LNCaP clone FGC (cell line): ENCODE data around the gene RRBP1.

Experiments used
- DNase-seq: peaks from one replicate; pipeline ENCODE4 v3.0.0-alpha.2; 2011; ENCODE audit warnings: low read depth
- H3K4me3 ChIP-seq: 2 replicates; pipeline ENCODE4 v1.5.1; 2011; ENCODE audit warnings: mild to moderate bottlenecking, low read depth, low read length, control low read depth
- TF ChIP-seq, protein P1 (sequence below): IDR thresholded peaks from 2 replicates; pipeline ENCODE4 v1.5.1; 2012; ENCODE audit warnings: mild to moderate bottlenecking; ENCODE audit not compliant: control insufficient read depth, insufficient read depth; ENCODE audit errors: extremely low read depth

Gene RRBP1

GRCh38 chr20:17630151-17630805 is 51.8 kb downstream of the RRBP1 start:
- TF ChIP-seq, protein P1, sequence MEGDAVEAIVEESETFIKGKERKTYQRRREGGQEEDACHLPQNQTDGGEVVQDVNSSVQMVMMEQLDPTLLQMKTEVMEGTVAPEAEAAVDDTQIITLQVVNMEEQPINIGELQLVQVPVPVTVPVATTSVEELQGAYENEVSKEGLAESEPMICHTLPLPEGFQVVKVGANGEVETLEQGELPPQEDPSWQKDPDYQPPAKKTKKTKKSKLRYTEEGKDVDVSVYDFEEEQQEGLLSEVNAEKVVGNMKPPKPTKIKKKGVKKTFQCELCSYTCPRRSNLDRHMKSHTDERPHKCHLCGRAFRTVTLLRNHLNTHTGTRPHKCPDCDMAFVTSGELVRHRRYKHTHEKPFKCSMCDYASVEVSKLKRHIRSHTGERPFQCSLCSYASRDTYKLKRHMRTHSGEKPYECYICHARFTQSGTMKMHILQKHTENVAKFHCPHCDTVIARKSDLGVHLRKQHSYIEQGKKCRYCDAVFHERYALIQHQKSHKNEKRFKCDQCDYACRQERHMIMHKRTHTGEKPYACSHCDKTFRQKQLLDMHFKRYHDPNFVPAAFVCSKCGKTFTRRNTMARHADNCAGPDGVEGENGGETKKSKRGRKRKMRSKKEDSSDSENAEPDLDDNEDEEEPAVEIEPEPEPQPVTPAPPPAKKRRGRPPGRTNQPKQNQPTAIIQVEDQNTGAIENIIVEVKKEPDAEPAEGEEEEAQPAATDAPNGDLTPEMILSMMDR, result no peak
- H3K4me3 ChIP-seq, result no peak overlapping the region
- no peak for DNase-seq

DNA sequence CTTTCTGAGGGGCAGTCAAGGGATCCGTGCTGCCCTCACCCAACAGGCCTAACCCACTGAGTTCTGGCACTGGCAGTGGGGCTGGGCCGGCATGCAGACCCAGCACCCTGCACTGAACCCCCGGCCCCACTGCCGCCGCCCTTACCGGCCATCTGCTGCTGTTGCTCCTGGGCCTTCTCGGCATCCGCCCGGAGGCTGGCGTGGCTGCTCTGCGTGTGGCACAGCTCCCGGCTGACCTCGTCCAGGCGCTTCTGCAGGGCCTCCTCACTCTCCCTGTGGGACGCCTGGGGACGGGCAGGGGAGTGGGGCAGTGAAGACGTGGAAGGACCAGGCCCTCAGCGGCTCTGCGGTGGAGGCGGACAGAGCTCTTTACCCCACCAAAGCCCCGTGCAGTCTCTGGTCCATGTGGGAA is 52.4 kb downstream of the RRBP1 start:
- TF ChIP-seq, protein P1, result no peak
- no peak overlapping the region for H3K4me3 ChIP-seq
- DNase-seq, result no peak

DNA sequence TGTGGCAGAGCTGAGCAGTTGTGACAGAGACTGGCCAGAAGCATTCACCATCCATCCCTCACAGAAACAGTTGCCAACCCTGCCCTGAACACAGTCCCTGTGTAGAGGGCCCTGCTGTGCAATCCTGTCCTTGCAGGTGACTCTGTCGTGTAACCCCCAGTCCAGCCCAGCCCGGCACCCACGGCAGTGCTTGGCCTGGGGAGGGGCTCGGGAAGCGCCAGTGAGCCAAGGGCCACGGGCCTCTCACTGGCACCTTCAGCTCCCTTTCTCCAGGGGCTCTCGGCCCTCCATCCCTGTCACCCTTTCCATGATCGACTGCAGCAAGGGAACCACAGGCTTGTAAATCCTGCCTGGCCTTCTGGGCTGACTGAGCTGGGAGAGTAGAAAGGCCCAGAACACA is 53.0 kb downstream of the RRBP1 start:
- no peak overlapping the region for H3K4me3 ChIP-seq
- TF ChIP-seq, protein P1, result no peak

DNA sequence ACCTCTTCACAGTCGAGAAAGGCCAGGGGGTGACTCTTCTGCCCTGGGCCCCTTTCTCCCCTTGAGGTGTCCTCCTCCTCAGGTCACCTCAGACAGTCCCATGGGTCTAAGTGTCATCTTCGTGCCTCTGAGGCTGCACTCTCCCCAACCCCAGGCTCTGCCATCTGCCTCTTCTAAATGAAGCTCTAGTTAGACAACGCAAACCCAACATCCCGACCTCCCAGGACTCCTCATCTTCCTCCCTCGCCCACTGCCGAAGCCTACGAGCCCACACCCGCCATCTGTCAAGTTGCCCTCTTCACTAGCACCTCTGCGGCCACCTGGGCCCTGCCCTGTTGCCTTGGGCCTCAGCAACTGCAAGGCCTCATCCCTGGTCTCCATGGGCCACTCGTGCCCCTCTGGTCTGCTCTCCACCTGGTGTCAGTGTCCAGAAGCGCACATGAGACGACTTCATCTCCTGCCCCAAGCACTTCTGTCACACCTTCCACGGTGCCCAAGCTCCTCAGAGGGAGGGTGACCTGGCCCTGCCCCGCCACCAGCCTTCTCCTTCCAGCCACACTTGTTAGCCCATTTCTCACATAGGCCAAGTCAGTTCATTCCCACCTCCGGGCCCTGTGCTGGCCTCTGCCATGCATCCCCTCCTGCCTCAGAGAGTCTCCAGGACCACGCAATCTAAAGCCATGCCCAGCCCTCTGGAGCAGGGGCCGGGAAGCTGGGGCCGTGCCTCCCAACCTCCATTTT is 53.8 kb downstream of the RRBP1 start:
- TF ChIP-seq, protein P1, result no peak

More for the DNA sequence above, 53.0 kb downstream of the RRBP1 start:
- no peak for DNase-seq

DNA sequence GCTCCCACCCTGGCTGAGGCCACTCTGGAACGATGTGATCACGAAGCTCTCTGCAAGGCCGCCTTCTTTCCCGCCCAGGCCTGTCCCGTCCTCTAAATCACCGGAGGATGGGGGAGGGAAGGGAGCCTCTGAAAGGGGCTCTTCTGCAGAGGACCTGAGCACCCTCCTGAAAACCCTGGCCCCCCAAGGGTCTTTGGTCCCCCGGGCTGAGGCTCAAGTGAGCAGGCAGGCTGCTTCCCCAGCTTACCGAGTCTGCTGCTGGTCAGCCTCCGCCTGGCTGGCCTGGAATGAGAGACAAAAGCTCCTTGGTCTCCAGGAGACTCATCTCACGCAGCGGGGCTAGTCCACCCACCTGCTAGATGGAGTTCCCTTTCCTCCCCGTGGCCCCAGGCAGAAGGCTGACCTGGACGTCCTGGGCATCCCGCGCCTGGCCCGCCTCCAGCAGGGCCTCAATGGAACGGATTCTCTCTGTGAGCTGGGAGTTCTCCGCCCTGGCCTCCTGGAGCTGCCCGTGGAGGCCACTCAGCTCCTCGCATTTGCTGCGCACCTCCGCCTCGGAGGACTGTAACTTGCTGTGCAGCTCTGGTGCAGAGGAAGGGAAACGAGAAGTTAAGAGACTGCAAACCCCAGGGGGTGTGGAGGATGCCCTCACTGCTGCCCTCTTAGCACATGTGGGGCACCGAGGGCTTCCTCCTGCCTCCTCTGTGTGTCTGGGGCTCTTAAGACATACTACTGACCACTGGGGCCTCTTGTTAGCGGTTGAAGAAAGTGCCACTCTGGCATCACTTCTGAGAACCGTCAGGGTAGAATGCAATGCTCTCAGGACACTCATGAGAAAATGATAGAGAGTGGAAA is 54.7 kb downstream of the RRBP1 start:
- TF ChIP-seq, protein P1, result no peak
- no peak for DNase-seq
- H3K4me3 ChIP-seq, result no peak overlapping the region

More for the DNA sequence above, 53.8 kb downstream of the RRBP1 start:
- DNase-seq, result no peak
- H3K4me3 ChIP-seq, result no peak overlapping the region

GRCh38 chr20:17626217-17627007 is 55.6 kb downstream of the RRBP1 start:
- TF ChIP-seq, protein P1, result no peak
- H3K4me3 ChIP-seq, result no peak overlapping the region
- DNase-seq, result no peak
